PFSK-1 (cell line): ENCODE measurements around the gene EML4.

ENCODE experiments used
- FOXP2 ChIP-seq: optimal IDR thresholded peaks from 2 replicates; pipeline ENCODE3; 2011; ENCODE audit warnings: borderline replicate concordance, control low read depth, inconsistent platforms; ENCODE audit not compliant: insufficient read depth; ENCODE audit errors: extremely low read length, extremely low read depth
- POLR2AphosphoS5 ChIP-seq: IDR thresholded peaks from 2 replicates; pipeline ENCODE4 v1.6.1; 2012; ENCODE audit warnings: low read depth, mild to moderate bottlenecking, control low read depth, low read length, moderate library complexity
- REST ChIP-seq, 2 experiments: IDR thresholded peaks; 2 replicates each; pipeline versions ENCODE4 v1.6.1 to v1.8.0; 2011 to 2012; ENCODE audit warnings: low read depth in 2 of 2, low read length in 2 of 2, control low read depth in 1 of 2, inconsistent platforms in 1 of 2, mild to moderate bottlenecking in 1 of 2, moderate library complexity in 1 of 2; ENCODE audit not compliant: insufficient read depth in 1 of 2
- SIN3A ChIP-seq: IDR thresholded peaks from 2 replicates; pipeline ENCODE4 v1.6.1; 2012; ENCODE audit warnings: mild to moderate bottlenecking, low read length, moderate library complexity, borderline replicate concordance; ENCODE audit not compliant: insufficient read depth
- TAF1 ChIP-seq: IDR thresholded peaks from 2 replicates; pipeline ENCODE4 v1.6.1; 2012; ENCODE audit warnings: low read length, control low read depth, borderline replicate concordance; ENCODE audit not compliant: insufficient read depth

The EML4 gene

GRCh38 chr2:42359965-42360483 is 190.9 kb downstream of the EML4 start:
- TF ChIP-seq FOXP2 (no peak), POLR2AphosphoS5 (no peak), TAF1 (no peak), SIN3A (no peak), REST (IDR thresholded peaks at IDR 0.05; ENCODE audit: insufficient read depth in 1 of 2, low read depth in 2 of 2, low read length in 2 of 2) (no peak)

- no peak for TF ChIP-seq POLR2AphosphoS5
- no peak for TF ChIP-seq FOXP2
- TF ChIP-seq REST (IDR thresholded peaks at IDR 0.05; ENCODE audit: insufficient read depth in 1 of 2, low read depth in 2 of 2, low read length in 2 of 2): no peak
- no peak for TF ChIP-seq SIN3A
- no peak for TF ChIP-seq TAF1
Measured at GRCh38 chr2:42360493-42360889, 191.3 kb downstream of the EML4 start.

- TF ChIP-seq POLR2AphosphoS5 (peak; percentile 84), FOXP2 (peak; percentile 20), SIN3A (no peak; the same call in 1 of the 2 replicates), TAF1 (no peak), REST (IDR thresholded peaks at IDR 0.05; ENCODE audit: insufficient read depth in 1 of 2, low read depth in 2 of 2, low read length in 2 of 2) (no peak)
Measured at GRCh38 chr2:42360890-42361727, 192.0 kb downstream of the EML4 start, which contains the start of gene COX7A2L. TSS of gene COX7A2L (minus strand) at chr2:42361217. CDS start at chr2:42361161, 56 bp downstream.

GRCh38 chr2:42361728-42362283 is 192.7 kb downstream of the EML4 start:
- TF ChIP-seq POLR2AphosphoS5 (no peak), FOXP2 (no peak), SIN3A (no peak), TAF1 (no peak)

DNA sequence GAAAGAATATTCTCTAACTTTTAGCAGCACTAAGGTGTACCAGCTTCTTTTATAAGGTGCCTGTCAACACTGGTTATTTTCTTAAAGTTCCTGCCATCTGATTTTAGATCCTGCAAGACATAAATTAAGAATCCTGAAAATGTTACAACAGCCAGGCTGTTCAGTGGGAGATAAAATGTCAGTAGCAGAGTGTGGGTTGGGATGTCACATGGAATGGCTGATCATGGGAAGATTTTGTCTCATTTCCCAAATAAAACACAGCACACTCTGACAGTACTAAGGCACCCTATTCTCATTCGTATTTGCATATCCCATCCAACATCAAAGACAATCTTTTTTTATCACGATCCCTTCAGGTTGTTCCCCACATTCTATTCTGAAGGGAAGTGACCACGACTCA is 194.3 kb downstream of the EML4 start:
- TF ChIP-seq FOXP2 (no peak), SIN3A (no peak), POLR2AphosphoS5 (no peak), TAF1 (no peak), REST (IDR thresholded peaks at IDR 0.05; ENCODE audit: insufficient read depth in 1 of 2, low read depth in 2 of 2, low read length in 2 of 2) (no peak)
